GM21786 (cell line): ENCODE data around the gene NUDT3.
A peak's percentile ranks its signal among the peaks of the same experiment; 100 is the strongest.
"Not testable (repeated sequence)": the region's sequence is repeated elsewhere in the genome, so short reads cannot be mapped to it uniquely, and the experiment has no call there.

Experiments
- ATAC-seq: cut with Tn5 transposase; IDR thresholded peaks from one replicate; pipeline ENCODE4 v1.9.1; 2021; ENCODE audit not compliant: unreplicated experiment

The NUDT3 gene

GRCh38 chr6:34393191-34393965 is 909 bp upstream of the NUDT3 start:
- ATAC-seq = no peak

- ATAC-seq = peak; percentile 23
Measured at GRCh38 chr6:34391786-34392496, 528 bp downstream of the NUDT3 start.

- no peak for ATAC-seq
Measured at GRCh38 chr6:34391473-34391785, 1.0 kb downstream of the NUDT3 start.

GRCh38 chr6:34390531-34391472 is 1.7 kb downstream of the NUDT3 start:
- ATAC-seq = no peak

GRCh38 chr6:34389034-34389433 is 3.4 kb downstream of the NUDT3 start:
- no peak for ATAC-seq

GRCh38 chr6:34388421-34388820 is 4.0 kb downstream of the NUDT3 start:
- ATAC-seq = no peak

GRCh38 chr6:34386316-34387137 is 5.9 kb downstream of the NUDT3 start:
- ATAC-seq = no peak

GRCh38 chr6:34385793-34386195 is 6.7 kb downstream of the NUDT3 start:
- no peak for ATAC-seq

GRCh38 chr6:34384321-34385153 is 7.9 kb downstream of the NUDT3 start:
- ATAC-seq = no peak

GRCh38 chr6:34383656-34384320 is 8.7 kb downstream of the NUDT3 start:
- no peak for ATAC-seq

GRCh38 chr6:34383161-34383631 is 9.3 kb downstream of the NUDT3 start:
- ATAC-seq = no peak

GRCh38 chr6:34381081-34381480 is 11.4 kb downstream of the NUDT3 start:
- no peak for ATAC-seq

GRCh38 chr6:34378470-34378869 is 14.0 kb downstream of the NUDT3 start:
- ATAC-seq = no peak

GRCh38 chr6:34377984-34378383 is 14.5 kb downstream of the NUDT3 start:
- no peak for ATAC-seq

GRCh38 chr6:34377571-34377970 is 14.9 kb downstream of the NUDT3 start:
- ATAC-seq = not testable (repeated sequence)

GRCh38 chr6:34375833-34376232 is 16.6 kb downstream of the NUDT3 start:
- no peak for ATAC-seq

GRCh38 chr6:34374508-34374907 is 18.0 kb downstream of the NUDT3 start:
- ATAC-seq = no peak

- ATAC-seq = no peak
Measured at GRCh38 chr6:34374069-34374468, 18.4 kb downstream of the NUDT3 start.

GRCh38 chr6:34373511-34373910 is 19.0 kb downstream of the NUDT3 start:
- no peak for ATAC-seq
